Measurements from ENCODE around the gene CYTIP.

The CYTIP gene

DNA sequence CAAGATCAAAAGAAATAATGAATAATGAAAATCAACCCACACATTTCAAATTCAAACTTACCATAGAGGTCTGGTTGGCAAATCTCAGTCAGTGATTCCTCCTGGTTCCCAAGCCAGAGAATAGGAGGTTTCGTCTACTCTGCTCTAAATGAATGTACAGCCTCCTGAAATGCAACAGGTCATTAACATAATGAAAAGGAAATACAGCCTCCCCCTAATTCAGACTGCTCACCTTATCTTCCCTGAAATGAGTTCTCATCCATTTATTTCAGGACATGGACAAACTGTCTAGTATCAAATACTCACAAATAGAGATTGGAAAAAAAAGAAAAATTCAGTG is 43.4 kb upstream of the CYTIP start:
- Mint-ChIP-seq H3K27me3 (ENCODE audit: low read depth) (peaks cover 6% of the 10 kb centered on the region), H3K4me1 (peaks cover 8% of the 10 kb centered on the region), H3K27ac (peak overlapping the region in 2 of 3 experiments; percentile 1 to 11), H3K36me3 (ENCODE audit: low read depth) (no peaks in the 10 kb centered on the region), H3K4me3 (no peak overlapping the region), H3K9me3 (no peaks in the 10 kb centered on the region)
- TF ChIP-seq, protein P1, sequence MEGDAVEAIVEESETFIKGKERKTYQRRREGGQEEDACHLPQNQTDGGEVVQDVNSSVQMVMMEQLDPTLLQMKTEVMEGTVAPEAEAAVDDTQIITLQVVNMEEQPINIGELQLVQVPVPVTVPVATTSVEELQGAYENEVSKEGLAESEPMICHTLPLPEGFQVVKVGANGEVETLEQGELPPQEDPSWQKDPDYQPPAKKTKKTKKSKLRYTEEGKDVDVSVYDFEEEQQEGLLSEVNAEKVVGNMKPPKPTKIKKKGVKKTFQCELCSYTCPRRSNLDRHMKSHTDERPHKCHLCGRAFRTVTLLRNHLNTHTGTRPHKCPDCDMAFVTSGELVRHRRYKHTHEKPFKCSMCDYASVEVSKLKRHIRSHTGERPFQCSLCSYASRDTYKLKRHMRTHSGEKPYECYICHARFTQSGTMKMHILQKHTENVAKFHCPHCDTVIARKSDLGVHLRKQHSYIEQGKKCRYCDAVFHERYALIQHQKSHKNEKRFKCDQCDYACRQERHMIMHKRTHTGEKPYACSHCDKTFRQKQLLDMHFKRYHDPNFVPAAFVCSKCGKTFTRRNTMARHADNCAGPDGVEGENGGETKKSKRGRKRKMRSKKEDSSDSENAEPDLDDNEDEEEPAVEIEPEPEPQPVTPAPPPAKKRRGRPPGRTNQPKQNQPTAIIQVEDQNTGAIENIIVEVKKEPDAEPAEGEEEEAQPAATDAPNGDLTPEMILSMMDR (IDR thresholded peaks at IDR 0.05; ENCODE audit: unreplicated experiment in 3 of 3): no peak

DNA sequence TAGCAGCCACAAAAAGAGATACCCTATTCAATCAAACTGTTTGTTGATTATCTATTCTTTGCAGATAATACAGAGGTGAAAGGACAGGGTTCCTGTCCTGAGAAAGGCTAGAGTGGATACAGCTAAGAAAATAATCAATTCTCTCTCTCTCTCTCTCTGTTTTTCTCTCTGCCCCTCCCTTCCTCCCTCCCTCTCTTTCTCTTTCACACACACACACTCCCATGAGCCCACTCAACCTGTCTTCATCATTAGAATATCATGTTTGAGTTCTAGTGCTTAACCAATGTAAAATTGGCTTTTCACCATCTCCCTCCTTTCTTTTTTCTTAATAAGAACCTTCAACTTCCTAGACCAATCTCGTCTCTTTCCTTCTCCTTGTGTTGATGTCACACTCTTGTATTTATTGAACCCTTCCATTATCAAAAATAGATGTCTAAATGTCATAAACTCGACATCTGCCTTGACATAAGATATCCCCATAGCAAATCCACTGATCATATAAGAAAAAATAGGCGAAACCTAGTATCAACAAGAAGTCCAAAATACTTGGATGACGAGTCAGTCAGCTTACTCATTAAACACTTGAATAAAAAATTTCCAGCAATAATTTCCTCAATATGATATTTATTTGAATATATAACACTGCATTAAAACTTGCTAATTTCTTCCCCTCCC is 42.8 kb upstream of the CYTIP start:
- Mint-ChIP-seq H3K4me1 (peaks cover 8% of the 10 kb centered on the region), H3K27me3 (ENCODE audit: low read depth) (peaks cover 5% of the 10 kb centered on the region), H3K27ac (peak overlapping the region in 2 of 3 experiments; percentile 1 to 11), H3K36me3 (ENCODE audit: low read depth) (no peaks in the 10 kb centered on the region), H3K9me3 (no peaks in the 10 kb centered on the region), H3K4me3 (no peak overlapping the region)
- TF ChIP-seq, protein P1 (IDR thresholded peaks at IDR 0.05; ENCODE audit: unreplicated experiment in 3 of 3): no peak

DNA sequence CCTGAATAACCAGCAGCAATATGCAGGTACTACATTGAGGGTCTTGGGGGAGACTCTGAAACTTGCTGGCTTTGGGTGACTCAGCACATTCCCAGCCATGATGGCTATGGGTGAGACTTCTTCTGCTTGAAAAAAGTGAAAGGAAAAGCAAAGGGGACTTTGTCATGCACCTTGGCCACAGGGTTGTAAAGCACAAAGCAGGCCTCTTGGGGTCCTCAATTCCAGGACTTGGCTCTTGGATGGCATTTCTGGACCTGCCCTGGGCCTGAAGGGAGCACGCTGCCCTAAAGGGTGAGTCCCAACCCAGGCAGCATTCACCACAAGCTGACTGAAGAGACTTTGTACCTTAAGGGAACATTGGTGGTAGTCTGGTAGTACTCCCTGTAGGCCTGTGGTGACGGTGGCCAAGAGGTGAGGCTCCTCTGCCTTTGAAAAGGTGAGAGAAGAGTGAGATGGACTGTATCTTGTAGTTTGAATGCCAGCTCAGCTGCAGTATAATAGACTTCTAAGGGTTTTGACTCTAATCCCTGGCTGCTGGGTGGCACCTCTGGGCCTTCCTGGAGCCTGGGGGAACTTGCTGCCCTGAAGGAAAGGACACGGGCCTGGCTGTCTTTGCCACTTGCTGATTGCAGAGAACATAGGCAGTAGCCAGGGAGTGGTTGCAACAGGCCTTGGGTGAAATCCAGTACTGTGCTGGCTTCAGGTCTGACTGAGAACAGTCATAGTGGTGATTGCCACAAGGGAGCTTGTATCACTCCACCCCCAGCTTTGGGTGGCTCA is 36.5 kb upstream of the CYTIP start:
- TF ChIP-seq, protein P1 (IDR thresholded peaks at IDR 0.05; ENCODE audit: unreplicated experiment in 3 of 3): no peak
- Mint-ChIP-seq H3K27me3 (ENCODE audit: low read depth) (no peaks in the 10 kb centered on the region), H3K27ac (no peak overlapping the region), H3K36me3 (ENCODE audit: low read depth) (no peaks in the 10 kb centered on the region), H3K9me3 (no peaks in the 10 kb centered on the region), H3K4me3 (no peak overlapping the region), H3K4me1 (no peaks in the 10 kb centered on the region)

DNA sequence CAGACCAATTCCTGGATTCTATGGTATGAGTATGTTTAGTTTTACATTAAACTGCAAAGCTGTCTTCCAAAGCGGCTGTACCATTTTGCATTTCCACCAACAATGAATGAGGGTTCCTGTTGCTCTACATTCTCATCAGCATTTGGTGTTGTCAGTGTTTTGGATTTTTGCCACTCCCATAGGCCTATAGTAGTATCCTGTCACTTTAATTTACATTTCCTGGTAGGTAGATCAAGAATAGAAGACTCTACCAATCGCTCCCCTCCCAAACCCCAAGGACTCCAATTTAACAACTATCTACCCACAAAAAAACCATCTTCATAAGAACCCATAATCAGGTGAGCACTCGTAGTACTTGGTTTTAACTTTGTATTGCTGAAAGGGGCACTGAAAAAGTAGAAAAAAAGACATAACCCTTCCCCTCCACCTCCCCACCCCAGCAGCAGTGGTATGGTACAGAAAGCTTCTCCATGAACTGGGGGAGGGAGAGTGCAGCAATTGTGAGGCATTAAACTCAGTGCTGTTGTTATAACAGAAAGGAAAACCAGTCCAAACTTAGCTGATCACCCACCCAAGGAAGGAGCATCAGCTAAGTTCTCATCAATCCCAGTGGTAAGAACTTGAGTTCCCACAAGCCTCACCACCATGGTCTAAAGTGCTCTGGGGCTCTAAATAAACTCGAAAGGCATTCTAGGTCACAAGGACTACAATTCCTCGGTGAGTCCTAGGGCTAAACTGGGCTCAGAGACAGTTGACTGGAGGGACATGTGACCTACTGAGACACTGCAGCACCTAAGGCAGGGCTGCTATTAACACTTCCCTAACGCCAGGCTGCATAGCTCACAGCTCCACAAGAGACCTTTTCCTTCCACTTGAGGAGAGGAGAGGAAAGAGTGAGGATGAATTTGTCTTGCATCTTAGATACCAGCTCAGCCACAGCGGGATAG is 35.5 kb upstream of the CYTIP start:
- no peaks in the 10 kb centered on the region for H3K4me1 Mint-ChIP-seq
- H3K27me3 Mint-ChIP-seq (ENCODE audit: low read depth): no peaks in the 10 kb centered on the region
- H3K27ac Mint-ChIP-seq: no peak overlapping the region
- TF ChIP-seq, protein P1 (IDR thresholded peaks at IDR 0.05; ENCODE audit: unreplicated experiment in 3 of 3): no peak
- no peaks in the 10 kb centered on the region for H3K9me3 Mint-ChIP-seq
- no peaks in the 10 kb centered on the region for H3K36me3 Mint-ChIP-seq (ENCODE audit: low read depth)
- no peak overlapping the region for H3K4me3 Mint-ChIP-seq

DNA sequence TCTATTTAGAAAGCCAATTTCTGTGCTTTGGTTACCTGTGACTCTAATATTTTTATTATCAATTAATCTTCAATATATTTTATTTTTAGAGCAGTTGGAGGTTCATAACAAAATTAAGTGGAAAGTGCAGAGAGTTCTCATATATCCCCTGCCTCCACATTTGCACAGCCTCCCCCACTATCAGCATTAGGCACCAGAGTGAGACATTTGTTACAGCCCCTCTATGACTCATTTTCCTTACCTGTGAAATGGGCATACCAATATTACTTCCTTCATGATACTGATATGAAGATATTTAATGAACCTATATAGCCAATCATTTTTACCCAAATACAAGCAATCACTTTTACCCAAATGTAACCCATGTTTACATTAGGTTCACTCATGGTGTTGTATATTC is 34.0 kb upstream of the CYTIP start:
- Mint-ChIP-seq H3K36me3 (ENCODE audit: low read depth) (no peaks in the 10 kb centered on the region), H3K27me3 (ENCODE audit: low read depth) (no peaks in the 10 kb centered on the region), H3K4me1 (no peaks in the 10 kb centered on the region), H3K9me3 (no peaks in the 10 kb centered on the region), H3K27ac (no peak overlapping the region), H3K4me3 (no peak overlapping the region)
- TF ChIP-seq, protein P1 (IDR thresholded peaks at IDR 0.05; ENCODE audit: unreplicated experiment in 3 of 3): no peak
